ENCODE data around the gene KCNH1. TPM values are rescaled to one million over a fixed set of nuclear protein-coding genes. Genes with fewer than 3 reads are reported as not detected.

KCNH1 gene
- total RNA-seq, 4 donors from 2014 or later, result 0.53 to 16.5 (median 2.4) TPM

GRCh38 chr1:210685295-210685650 is 448.7 kb downstream of the KCNH1 start:
- no peaks in the 10 kb centered on the region for H3K9me3 ChIP-seq
- no peak for DNase-seq
- TF ChIP-seq POLR2A (IDR thresholded peaks at IDR 0.05) (no peak), CTCF (IDR thresholded peaks at IDR 0.05) (no peak)
- H3K4me3 ChIP-seq, result no peak overlapping the region
- H3K36me3 ChIP-seq, result no peaks in the 10 kb centered on the region
- no peaks in the 10 kb centered on the region for H3K27me3 ChIP-seq
- H3K27ac ChIP-seq, result no peak overlapping the region
- no peaks in the 10 kb centered on the region for H3K4me1 ChIP-seq

- Histone ChIP-seq H3K27me3 (no peaks in the 10 kb centered on the region), H3K36me3 (no peaks in the 10 kb centered on the region)
Measured at GRCh38 chr1:210684466-210685294, 449.3 kb downstream of the KCNH1 start.

GRCh38 chr1:210683403-210684047 is 450.4 kb downstream of the KCNH1 start:
- no peak for TF ChIP-seq POLR2A (IDR thresholded peaks at IDR 0.05)
- no peak for TF ChIP-seq CTCF (IDR thresholded peaks at IDR 0.05)
- Histone ChIP-seq H3K27me3 (no peaks in the 10 kb centered on the region), H3K36me3 (no peaks in the 10 kb centered on the region), H3K9me3 (no peaks in the 10 kb centered on the region), H3K27ac (no peak overlapping the region), H3K4me1 (no peaks in the 10 kb centered on the region), H3K4me3 (no peak overlapping the region)
- no peak for DNase-seq

More at GRCh38 chr1:210684466-210685294, 449.3 kb downstream of the KCNH1 start:
- no peak overlapping the region for H3K27ac ChIP-seq
- H3K4me1 ChIP-seq, result no peaks in the 10 kb centered on the region
- TF ChIP-seq POLR2A (IDR thresholded peaks at IDR 0.05) (no peak), CTCF (IDR thresholded peaks at IDR 0.05) (no peak)
- H3K9me3 ChIP-seq, result no peaks in the 10 kb centered on the region
- H3K4me3 ChIP-seq, result no peak overlapping the region
- no peak for DNase-seq

GRCh38 chr1:210681158-210681557 is 452.8 kb downstream of the KCNH1 start:
- Histone ChIP-seq H3K9me3 (no peaks in the 10 kb centered on the region), H3K36me3 (no peaks in the 10 kb centered on the region), H3K27me3 (no peaks in the 10 kb centered on the region), H3K27ac (no peak overlapping the region), H3K4me1 (no peaks in the 10 kb centered on the region), H3K4me3 (no peak overlapping the region)
- TF ChIP-seq CTCF (IDR thresholded peaks at IDR 0.05) (no peak), POLR2A (IDR thresholded peaks at IDR 0.05) (no peak)
- DNase-seq, result no peak

GRCh38 chr1:210678306-210678705 is 455.6 kb downstream of the KCNH1 start:
- TF ChIP-seq CTCF (IDR thresholded peaks at IDR 0.05) (no peak), POLR2A (IDR thresholded peaks at IDR 0.05) (no peak)
- DNase-seq, result no peak
- Histone ChIP-seq H3K27me3 (no peaks in the 10 kb centered on the region), H3K27ac (no peak overlapping the region), H3K36me3 (no peaks in the 10 kb centered on the region), H3K4me1 (no peaks in the 10 kb centered on the region), H3K4me3 (no peak overlapping the region), H3K9me3 (no peaks in the 10 kb centered on the region)

All from Peyer's patch (tissue), 4 donors.